B cell (primary cell): Measurements from ENCODE around the gene SHQ1.

ENCODE experiments used
- EZH2 ChIP-seq: IDR thresholded peaks from 2 replicates; pipeline ENCODE4 v1.6.1; 2012; ENCODE audit warnings: borderline replicate concordance, low read depth, mild to moderate bottlenecking, moderate library complexity, low read length; ENCODE audit not compliant: insufficient read depth, poor library complexity, severe bottlenecking
- TF ChIP-seq, protein P1 (sequence below): fragments of 200-600 bp; IDR thresholded peaks from one replicate; pipeline ENCODE4 v1.8.0; 2022; ENCODE audit warnings: antibody characterized with exemption, mild to moderate bottlenecking

DNA sequence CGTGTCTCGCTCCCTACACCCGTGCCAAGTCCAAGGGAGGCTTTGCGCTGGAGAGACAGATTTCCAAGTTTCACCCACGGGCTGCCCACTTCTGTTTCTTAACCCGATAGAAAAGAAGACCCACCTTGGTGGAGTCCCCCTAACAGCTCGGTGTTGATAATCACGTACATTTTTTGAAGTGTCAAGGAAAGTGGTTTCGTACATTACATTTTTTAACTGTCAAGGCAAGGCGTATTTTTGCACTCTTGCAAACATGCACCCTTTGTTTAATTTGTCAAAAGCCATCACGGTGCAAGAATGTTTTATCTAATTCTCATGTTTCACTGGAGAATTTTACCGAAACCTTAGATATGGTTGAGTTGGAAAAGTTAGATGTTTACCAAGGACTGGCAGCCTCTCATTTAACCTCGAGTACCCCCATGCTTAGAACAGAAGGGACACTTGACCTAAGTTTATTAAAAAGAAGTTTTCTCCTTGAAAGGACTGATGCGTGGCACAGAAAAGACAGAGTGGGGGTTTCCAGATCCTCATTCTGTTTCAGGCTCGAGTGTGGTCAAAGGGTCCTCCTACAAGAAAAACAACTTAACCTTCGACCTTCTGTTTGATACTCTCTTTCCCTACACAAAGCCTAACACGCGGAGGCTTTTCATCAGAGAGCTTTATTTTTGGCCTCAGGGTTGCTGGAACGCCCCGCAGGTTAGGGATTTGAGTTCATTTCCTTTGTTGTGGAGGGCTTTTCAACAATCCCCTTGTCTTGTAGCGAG, 40.5 kb upstream of the SHQ1 start:
- TF ChIP-seq, protein P1, sequence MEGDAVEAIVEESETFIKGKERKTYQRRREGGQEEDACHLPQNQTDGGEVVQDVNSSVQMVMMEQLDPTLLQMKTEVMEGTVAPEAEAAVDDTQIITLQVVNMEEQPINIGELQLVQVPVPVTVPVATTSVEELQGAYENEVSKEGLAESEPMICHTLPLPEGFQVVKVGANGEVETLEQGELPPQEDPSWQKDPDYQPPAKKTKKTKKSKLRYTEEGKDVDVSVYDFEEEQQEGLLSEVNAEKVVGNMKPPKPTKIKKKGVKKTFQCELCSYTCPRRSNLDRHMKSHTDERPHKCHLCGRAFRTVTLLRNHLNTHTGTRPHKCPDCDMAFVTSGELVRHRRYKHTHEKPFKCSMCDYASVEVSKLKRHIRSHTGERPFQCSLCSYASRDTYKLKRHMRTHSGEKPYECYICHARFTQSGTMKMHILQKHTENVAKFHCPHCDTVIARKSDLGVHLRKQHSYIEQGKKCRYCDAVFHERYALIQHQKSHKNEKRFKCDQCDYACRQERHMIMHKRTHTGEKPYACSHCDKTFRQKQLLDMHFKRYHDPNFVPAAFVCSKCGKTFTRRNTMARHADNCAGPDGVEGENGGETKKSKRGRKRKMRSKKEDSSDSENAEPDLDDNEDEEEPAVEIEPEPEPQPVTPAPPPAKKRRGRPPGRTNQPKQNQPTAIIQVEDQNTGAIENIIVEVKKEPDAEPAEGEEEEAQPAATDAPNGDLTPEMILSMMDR: no peak
- TF ChIP-seq EZH2: no peak
